CD4-positive, CD25-positive, alpha-beta regulatory T cell (primary cell): ENCODE measurements around the gene UQCRC1. TPM values are rescaled to one million over a fixed set of nuclear protein-coding genes. Genes with fewer than 3 reads are reported as not detected.

Source experiments
- ATAC-seq, 2 donors: fragments of 150-1000 bp; cut with Tn5 transposase; one replicate each; pipeline ENCODE4 v1.10.0; 2021; ENCODE audit warnings: low read depth in 2 of 2, moderate number of reproducible peaks in 2 of 2, moderate library complexity in 1 of 2
- DNase-seq, 3 donors: peaks; one replicate each; pipeline versions ENCODE4 v3.0.0 to v3.0.0-alpha.2; 2012 to 2022; ENCODE audit warnings: mixed read lengths in 1 of 3
- H3K27ac ChIP-seq: one replicate; pipeline ENCODE4 v1.7.0; 2013; ENCODE audit warnings: mild to moderate bottlenecking, low read length; ENCODE audit not compliant: insufficient read depth, poor library complexity, severe bottlenecking
- H3K27me3 ChIP-seq: one replicate; pipeline ENCODE4 v1.7.0; 2013; ENCODE audit warnings: low read length; ENCODE audit not compliant: control insufficient read depth, insufficient read depth
- H3K36me3 ChIP-seq: one replicate; pipeline ENCODE4 v1.7.0; 2013; ENCODE audit warnings: mild to moderate bottlenecking, low read length, moderate library complexity; ENCODE audit not compliant: control insufficient read depth, insufficient read depth
- H3K4me1 ChIP-seq: 2 replicates; pipeline ENCODE4 v1.7.0; 2013; ENCODE audit warnings: mild to moderate bottlenecking, low read length; ENCODE audit not compliant: insufficient read depth, control insufficient read depth, poor library complexity, severe bottlenecking
- H3K4me3 ChIP-seq: one replicate; pipeline ENCODE4 v1.7.0; 2013; ENCODE audit warnings: low read depth, mild to moderate bottlenecking, low read length, moderate library complexity
- H3K9me3 ChIP-seq, 2 experiments: 1 replicate in 1 of 2; 2 replicates in 1 of 2; pipeline ENCODE4 v1.7.0; 2013; ENCODE audit warnings: low read length in 2 of 2, mild to moderate bottlenecking in 1 of 2, moderate library complexity in 1 of 2; ENCODE audit not compliant: control insufficient read depth in 2 of 2
- H3K27ac Mint-ChIP-seq, 3 donors: one replicate each; pipeline ENCODE4 v1.8.0; 2020 to 2022; ENCODE audit warnings: mild to moderate bottlenecking in 3 of 3, mixed read lengths in 3 of 3, moderate library complexity in 2 of 3
- H3K27me3 Mint-ChIP-seq: one replicate; pipeline ENCODE4 v1.8.0; 2022; ENCODE audit warnings: mild to moderate bottlenecking, mixed read lengths
- H3K36me3 Mint-ChIP-seq: one replicate; pipeline ENCODE4 v1.8.0; 2020; ENCODE audit warnings: mixed read lengths
- H3K4me1 Mint-ChIP-seq, 4 donors: one replicate each; pipeline ENCODE4 v1.8.0; 2020 to 2022; ENCODE audit warnings: mixed read lengths in 4 of 4, mild to moderate bottlenecking in 1 of 4
- H3K4me3 Mint-ChIP-seq, 4 donors: one replicate each; pipeline ENCODE4 v1.8.0; 2020 to 2022; ENCODE audit warnings: mild to moderate bottlenecking in 4 of 4, mixed read lengths in 4 of 4, moderate library complexity in 3 of 4
- H3K9me3 Mint-ChIP-seq, 7 donors: one replicate each; pipeline ENCODE4 v1.8.0; 2020 to 2022; ENCODE audit warnings: mixed read lengths in 7 of 7, mild to moderate bottlenecking in 3 of 7, moderate library complexity in 2 of 7
- polyA plus RNA-seq, 4 donors: library from polyadenylated mRNA; unstranded; fragments of 300-500 nt; fragmentation: Illumina TruSeq; gene quantifications; one replicate each; pipeline ENCODE4 v1.2.3, GENCODE V29; 2021
- total RNA-seq: library from RNA; stranded (reverse); gene quantifications from one replicate; pipeline ENCODE4 v1.2.3, GENCODE V29; 2022

The UQCRC1 gene
- total and polyA plus RNA-seq, 5 donors from 2014 or later, result 111 to 234 (median 186) TPM

- peaks cover 0 to 2% (median 0%) of the 10 kb centered on the region in 7 donors for H3K9me3 Mint-ChIP-seq
- H3K36me3 ChIP-seq, result peaks cover 2% of the 10 kb centered on the region
- no peaks in the 10 kb centered on the region for H3K36me3 Mint-ChIP-seq
- peaks cover 17% of the 10 kb centered on the region for H3K4me1 ChIP-seq
- peaks cover 0 to 11% (median 4%) of the 10 kb centered on the region in 4 donors for H3K4me1 Mint-ChIP-seq
- no peaks in the 10 kb centered on the region for H3K9me3 ChIP-seq
- ATAC-seq (no peak), DNase-seq (no peak)
- no peak overlapping the region for H3K4me3 ChIP-seq
- no peak overlapping the region for H3K4me3 Mint-ChIP-seq
- H3K27me3 Mint-ChIP-seq, result no peaks in the 10 kb centered on the region
- no peaks in the 10 kb centered on the region for H3K27me3 ChIP-seq
- no peak overlapping the region for H3K27ac Mint-ChIP-seq
- H3K27ac ChIP-seq, result no peak overlapping the region
Observed at GRCh38 chr3:48651771-48652170, 42.3 kb upstream of the UQCRC1 start.

- ATAC-seq (no peak), DNase-seq (no peak)
- Histone ChIP-seq H3K9me3 (no peaks in the 10 kb centered on the region), H3K27ac (no peak overlapping the region), H3K4me3 (no peak overlapping the region), H3K36me3 (peaks cover 2% of the 10 kb centered on the region), H3K4me1 (peaks cover 8% of the 10 kb centered on the region), H3K27me3 (no peaks in the 10 kb centered on the region)
- Mint-ChIP-seq H3K4me1 (peaks cover 0 to 11% (median 4%) of the 10 kb centered on the region in 4 donors), H3K27ac (no peak overlapping the region), H3K9me3 (peaks cover 0 to 2% (median 0%) of the 10 kb centered on the region in 7 donors), H3K27me3 (no peaks in the 10 kb centered on the region), H3K36me3 (no peaks in the 10 kb centered on the region), H3K4me3 (peak overlapping the region in 3 of 4 donors; percentile 23 to 62 (median 33))
Observed at GRCh38 chr3:48650723-48651122, 41.3 kb upstream of the UQCRC1 start.

GRCh38 chr3:48648188-48648850 lies 38.9 kb upstream of the UQCRC1 start:
- Histone ChIP-seq H3K4me3 (no peak overlapping the region), H3K9me3 (no peaks in the 10 kb centered on the region), H3K27me3 (no peaks in the 10 kb centered on the region), H3K36me3 (peaks cover 2% of the 10 kb centered on the region), H3K27ac (no peak overlapping the region), H3K4me1 (no peaks in the 10 kb centered on the region)
- Mint-ChIP-seq H3K4me3 (no peak overlapping the region), H3K4me1 (peaks cover 0 to 2% (median under 1%) of the 10 kb centered on the region in 4 donors), H3K27ac (no peak overlapping the region), H3K36me3 (no peaks in the 10 kb centered on the region), H3K9me3 (peaks cover 0 to 1% (median 0%) of the 10 kb centered on the region in 7 donors), H3K27me3 (no peaks in the 10 kb centered on the region)
- DNase-seq (no peak), ATAC-seq (no peak)

- Histone ChIP-seq H3K4me3 (no peak overlapping the region), H3K9me3 (no peaks in the 10 kb centered on the region), H3K36me3 (peaks cover 2% of the 10 kb centered on the region), H3K27me3 (no peaks in the 10 kb centered on the region), H3K27ac (no peak overlapping the region), H3K4me1 (no peaks in the 10 kb centered on the region)
- ATAC-seq, result no peak
- peaks cover 0 to 2% (median 0%) of the 10 kb centered on the region in 4 donors for H3K4me1 Mint-ChIP-seq
- peaks cover 0 to 1% (median 0%) of the 10 kb centered on the region in 7 donors for H3K9me3 Mint-ChIP-seq
- no peak overlapping the region for H3K27ac Mint-ChIP-seq
- H3K4me3 Mint-ChIP-seq, result no peak overlapping the region
- H3K36me3 Mint-ChIP-seq, result no peaks in the 10 kb centered on the region
- no peaks in the 10 kb centered on the region for H3K27me3 Mint-ChIP-seq
- no peak for DNase-seq
Observed at GRCh38 chr3:48647714-48648113, 38.3 kb upstream of the UQCRC1 start.

GRCh38 chr3:48644898-48645760 lies 35.7 kb upstream of the UQCRC1 start:
- Histone ChIP-seq H3K27ac (no peak overlapping the region), H3K4me1 (no peaks in the 10 kb centered on the region), H3K27me3 (no peaks in the 10 kb centered on the region), H3K9me3 (no peaks in the 10 kb centered on the region), H3K4me3 (no peak overlapping the region), H3K36me3 (peaks cover 2% of the 10 kb centered on the region)
- peaks cover 0 to 1% (median 0%) of the 10 kb centered on the region in 7 donors for H3K9me3 Mint-ChIP-seq
- DNase-seq (no peak), ATAC-seq (no peak)
- no peak overlapping the region for H3K27ac Mint-ChIP-seq
- no peak overlapping the region for H3K4me3 Mint-ChIP-seq
- no peaks in the 10 kb centered on the region for H3K27me3 Mint-ChIP-seq
- peaks cover 0 to 2% (median 0%) of the 10 kb centered on the region in 4 donors for H3K4me1 Mint-ChIP-seq
- no peaks in the 10 kb centered on the region for H3K36me3 Mint-ChIP-seq

- no peaks in the 10 kb centered on the region for H3K36me3 Mint-ChIP-seq
- H3K27ac Mint-ChIP-seq, result no peak overlapping the region
- H3K27me3 Mint-ChIP-seq, result no peaks in the 10 kb centered on the region
- no peak for DNase-seq
- Histone ChIP-seq H3K27me3 (no peaks in the 10 kb centered on the region), H3K4me1 (no peaks in the 10 kb centered on the region), H3K36me3 (no peaks in the 10 kb centered on the region), H3K27ac (no peak overlapping the region), H3K9me3 (no peaks in the 10 kb centered on the region), H3K4me3 (no peak overlapping the region)
- peaks cover 0 to 1% (median 0%) of the 10 kb centered on the region in 7 donors for H3K9me3 Mint-ChIP-seq
- no peak for ATAC-seq
- peaks cover 0 to 9% (median 5%) of the 10 kb centered on the region in 4 donors for H3K4me1 Mint-ChIP-seq
- H3K4me3 Mint-ChIP-seq, result no peak overlapping the region
Observed at GRCh38 chr3:48642605-48643004, 33.2 kb upstream of the UQCRC1 start.

GRCh38 chr3:48641396-48641795 lies 31.9 kb upstream of the UQCRC1 start:
- Histone ChIP-seq H3K27ac (no peak overlapping the region), H3K27me3 (no peaks in the 10 kb centered on the region), H3K4me3 (no peak overlapping the region), H3K36me3 (no peaks in the 10 kb centered on the region), H3K4me1 (peaks cover under 1% of the 10 kb centered on the region), H3K9me3 (no peaks in the 10 kb centered on the region)
- H3K9me3 Mint-ChIP-seq, result peaks cover 0 to 1% (median 0%) of the 10 kb centered on the region in 7 donors
- ATAC-seq (no peak), DNase-seq (no peak)
- H3K4me3 Mint-ChIP-seq, result no peak overlapping the region
- no peaks in the 10 kb centered on the region for H3K36me3 Mint-ChIP-seq
- H3K27me3 Mint-ChIP-seq, result no peaks in the 10 kb centered on the region
- H3K4me1 Mint-ChIP-seq, result peaks cover 0 to 11% (median 5%) of the 10 kb centered on the region in 4 donors
- no peak overlapping the region for H3K27ac Mint-ChIP-seq
